ENCODE measurements around the gene PLCD1.

GRCh38 chr3:37970802-37971201 lies 58.6 kb downstream of the PLCD1 start:
- TF ChIP-seq, protein P1, sequence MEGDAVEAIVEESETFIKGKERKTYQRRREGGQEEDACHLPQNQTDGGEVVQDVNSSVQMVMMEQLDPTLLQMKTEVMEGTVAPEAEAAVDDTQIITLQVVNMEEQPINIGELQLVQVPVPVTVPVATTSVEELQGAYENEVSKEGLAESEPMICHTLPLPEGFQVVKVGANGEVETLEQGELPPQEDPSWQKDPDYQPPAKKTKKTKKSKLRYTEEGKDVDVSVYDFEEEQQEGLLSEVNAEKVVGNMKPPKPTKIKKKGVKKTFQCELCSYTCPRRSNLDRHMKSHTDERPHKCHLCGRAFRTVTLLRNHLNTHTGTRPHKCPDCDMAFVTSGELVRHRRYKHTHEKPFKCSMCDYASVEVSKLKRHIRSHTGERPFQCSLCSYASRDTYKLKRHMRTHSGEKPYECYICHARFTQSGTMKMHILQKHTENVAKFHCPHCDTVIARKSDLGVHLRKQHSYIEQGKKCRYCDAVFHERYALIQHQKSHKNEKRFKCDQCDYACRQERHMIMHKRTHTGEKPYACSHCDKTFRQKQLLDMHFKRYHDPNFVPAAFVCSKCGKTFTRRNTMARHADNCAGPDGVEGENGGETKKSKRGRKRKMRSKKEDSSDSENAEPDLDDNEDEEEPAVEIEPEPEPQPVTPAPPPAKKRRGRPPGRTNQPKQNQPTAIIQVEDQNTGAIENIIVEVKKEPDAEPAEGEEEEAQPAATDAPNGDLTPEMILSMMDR (conservative IDR thresholded peaks at IDR 0.05) = no peak
- TF ChIP-seq EZH2 (IDR thresholded peaks at IDR 0.05; ENCODE audit: low read depth) = no peak
